NCI-H146 (cell line): Measurements from ENCODE around the gene HLA-DMB.

Experiments
- DNase-seq: peaks from one replicate; lab custom pipeline; 2025; lab: John Stamatoyannopoulos, UW

Gene HLA-DMB

DNA sequence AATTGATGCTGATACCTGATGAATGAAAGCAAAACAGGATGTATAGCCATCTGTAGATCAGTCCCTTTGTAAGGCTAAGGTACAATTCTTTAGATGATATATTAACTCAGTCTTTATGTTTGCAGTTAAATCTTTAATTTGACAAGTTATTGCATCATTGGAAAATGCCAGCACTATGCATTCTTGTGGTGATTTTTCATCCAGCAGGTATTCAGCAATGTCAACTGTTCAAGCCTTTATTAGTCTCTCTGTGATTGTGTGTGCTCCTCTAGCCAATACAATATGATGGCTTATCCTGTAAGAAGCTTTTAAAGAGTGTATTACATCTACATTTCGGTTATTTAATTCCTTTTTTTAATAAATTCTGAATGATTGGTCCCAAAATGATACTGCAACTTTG lies 34.3 kb downstream of the HLA-DMB start:
- no peak for DNase-seq

DNA sequence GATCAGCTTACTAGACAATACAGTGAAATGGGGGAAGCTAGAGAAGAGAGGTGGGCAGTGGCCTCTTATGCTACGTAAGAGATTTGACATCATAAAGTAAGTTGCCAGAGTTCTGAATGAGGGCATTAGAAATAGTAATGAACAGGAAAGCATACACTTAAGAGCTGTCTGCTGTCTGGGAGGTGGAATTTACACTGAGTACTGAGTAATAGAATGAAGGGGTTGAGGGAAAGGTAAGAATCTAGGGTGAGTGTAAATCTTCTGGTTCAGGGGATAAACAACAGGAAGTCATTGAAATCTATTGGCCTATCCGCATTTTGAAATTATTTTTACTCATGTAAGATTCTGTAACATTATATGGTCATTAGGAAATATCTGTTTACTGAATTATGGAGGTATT lies 35.8 kb downstream of the HLA-DMB start:
- no peak for DNase-seq

DNA sequence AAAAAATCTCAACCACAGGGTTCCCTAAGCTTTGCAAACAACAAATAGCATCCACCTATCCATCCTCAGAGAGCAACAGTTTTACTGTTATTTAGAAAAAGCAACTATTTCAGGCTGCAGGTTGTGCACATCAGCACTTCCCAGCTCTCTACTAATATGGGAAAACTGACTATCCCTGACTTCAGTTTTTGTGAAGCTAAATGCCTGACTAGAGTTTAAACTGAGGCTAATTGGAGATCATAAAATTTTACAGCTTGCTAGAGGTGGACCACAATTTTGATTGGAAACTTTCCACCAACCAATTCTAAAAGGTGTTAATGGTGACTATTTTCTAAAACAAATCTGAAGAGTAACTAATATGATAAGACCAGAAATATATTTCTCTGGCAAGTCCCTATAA lies 36.9 kb downstream of the HLA-DMB start:
- no peak for DNase-seq

DNA sequence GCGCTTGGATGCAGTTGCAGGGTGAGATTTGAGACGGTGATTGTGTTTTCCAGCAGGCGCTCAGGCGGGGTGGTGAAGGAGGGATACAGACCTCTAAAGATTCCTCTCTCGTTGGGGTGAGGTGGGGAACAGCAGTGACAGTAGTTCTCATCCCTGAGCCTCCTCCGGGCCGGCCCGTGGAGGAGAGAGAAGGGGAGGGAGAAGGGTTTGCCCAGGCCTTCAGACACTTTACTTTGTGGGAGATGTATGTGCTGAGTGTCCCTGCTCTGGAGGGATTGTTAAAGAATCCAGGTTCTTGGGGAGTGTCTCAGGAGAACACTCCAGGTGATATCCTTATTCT lies 45.9 kb downstream of the HLA-DMB start:
- DNase-seq = no peak

DNA sequence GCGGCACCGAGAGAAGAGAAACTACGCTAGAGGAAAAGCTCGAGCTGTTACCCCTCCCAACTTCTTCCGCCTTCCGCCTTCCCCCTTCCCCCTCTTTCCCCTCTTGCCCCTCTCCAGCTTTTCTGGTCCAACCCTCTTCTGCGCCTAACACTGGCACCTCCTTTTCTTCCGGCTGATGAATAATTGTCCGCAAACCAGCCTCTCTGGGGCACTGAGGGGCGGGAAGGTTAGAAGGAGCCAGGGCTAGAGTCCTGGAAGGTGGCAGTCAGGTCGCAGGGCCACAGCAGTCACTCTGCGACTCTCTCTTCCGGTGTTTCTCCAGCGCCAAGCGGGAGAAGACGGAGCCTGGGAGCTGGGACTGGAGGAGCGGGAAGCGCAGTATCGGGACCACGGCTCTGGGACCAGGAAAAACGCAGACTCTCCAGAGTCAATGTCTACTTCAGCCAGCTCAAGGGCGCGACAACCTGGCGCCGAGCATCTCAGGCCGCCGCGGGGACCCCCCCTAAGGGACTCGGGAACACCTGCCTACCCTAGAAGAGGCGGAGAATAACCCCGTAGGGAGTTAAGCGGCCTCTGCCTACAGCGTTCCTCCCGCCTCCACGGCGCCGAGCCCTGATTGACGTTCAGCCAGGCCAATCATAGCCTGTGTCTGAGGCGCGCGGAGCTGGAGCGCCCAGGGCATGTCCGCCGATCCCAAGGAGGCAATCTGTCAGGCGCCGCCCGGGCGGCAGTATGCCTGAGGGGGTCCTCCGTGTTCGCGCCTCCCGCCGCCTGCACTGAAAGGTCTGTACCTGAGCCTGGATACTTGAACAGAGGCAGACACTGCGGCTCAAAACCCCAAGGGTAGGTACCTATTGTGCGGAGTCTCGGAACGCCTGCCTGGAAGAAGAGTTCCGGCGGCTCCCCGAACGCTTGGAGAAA lies 46.5 kb downstream of the HLA-DMB start:
- peak; percentile 93 for DNase-seq

DNA sequence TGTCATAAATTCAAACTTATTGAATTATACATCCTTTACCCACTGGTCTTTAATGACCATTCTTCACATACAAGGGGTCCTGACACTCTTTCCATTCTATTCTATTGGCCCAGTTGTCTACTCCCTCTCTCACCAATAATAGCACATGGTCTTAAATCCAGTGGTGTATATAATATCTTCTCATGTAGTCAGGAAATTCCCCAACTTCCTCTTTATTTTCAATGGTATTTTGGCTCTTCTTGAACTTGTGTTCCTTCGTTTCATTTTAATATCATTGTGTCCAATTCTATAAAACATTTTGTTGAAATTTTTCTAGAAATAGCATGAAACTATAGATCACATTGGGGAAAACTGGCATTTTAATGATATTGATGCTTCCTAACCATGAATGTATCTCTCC lies 50.0 kb downstream of the HLA-DMB start:
- DNase-seq = no peak

DNA sequence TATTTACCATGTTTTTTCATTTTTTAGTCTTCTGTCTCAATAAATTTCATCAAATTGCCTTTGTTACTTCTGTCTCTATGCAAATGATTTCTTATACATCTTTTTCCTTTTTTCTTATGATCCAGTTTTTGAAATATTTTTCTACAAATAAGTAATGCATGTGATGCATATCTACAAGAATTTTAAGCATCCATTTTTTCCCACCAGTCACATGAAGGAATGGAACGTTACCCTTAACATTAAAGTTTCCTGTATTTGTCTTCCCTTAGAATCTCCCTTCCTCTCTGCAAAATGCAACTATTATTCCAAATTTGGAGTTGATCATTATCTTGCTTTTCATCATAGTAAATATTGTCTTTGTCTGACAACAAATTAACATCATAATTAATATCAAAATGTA lies 51.3 kb downstream of the HLA-DMB start:
- no peak for DNase-seq

DNA sequence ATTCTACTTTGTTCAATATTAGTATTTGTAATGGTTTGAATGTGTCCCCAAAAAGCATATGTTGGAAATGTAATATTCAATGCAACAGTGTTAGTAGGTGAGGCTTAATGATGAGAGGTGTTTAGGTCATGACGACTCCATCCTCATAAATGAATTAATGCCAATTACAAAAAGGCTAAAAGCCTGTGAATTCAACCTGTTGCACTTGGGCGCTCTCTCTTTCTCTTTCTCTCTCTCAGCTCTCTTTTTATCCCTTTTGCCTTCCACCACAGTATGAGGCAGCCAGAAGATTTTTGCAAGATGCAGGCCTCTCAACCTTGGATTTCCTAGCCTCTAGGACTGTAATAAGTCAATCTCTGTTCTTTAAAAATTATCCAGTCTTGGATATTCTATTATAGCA lies 52.3 kb downstream of the HLA-DMB start:
- DNase-seq = no peak

DNA sequence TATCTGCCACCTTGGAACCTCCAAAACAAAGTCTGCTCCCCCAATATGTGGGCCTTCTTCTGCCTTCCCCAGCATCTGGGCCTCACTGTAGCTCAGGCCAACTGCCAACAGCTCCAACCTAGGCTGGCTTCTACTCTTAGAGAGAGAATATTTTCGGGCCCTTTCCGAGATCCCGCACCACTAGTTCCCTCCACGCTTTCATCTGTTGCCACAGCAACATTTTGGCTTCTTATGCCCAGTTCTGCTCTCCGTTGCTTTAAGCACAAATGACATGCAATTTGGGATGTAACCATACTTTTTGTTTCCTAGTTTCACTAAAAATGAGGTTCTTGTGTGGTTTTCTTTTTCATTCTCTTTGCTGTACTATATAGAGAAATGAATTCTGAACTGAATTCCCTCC lies 53.2 kb downstream of the HLA-DMB start:
- no peak for DNase-seq

DNA sequence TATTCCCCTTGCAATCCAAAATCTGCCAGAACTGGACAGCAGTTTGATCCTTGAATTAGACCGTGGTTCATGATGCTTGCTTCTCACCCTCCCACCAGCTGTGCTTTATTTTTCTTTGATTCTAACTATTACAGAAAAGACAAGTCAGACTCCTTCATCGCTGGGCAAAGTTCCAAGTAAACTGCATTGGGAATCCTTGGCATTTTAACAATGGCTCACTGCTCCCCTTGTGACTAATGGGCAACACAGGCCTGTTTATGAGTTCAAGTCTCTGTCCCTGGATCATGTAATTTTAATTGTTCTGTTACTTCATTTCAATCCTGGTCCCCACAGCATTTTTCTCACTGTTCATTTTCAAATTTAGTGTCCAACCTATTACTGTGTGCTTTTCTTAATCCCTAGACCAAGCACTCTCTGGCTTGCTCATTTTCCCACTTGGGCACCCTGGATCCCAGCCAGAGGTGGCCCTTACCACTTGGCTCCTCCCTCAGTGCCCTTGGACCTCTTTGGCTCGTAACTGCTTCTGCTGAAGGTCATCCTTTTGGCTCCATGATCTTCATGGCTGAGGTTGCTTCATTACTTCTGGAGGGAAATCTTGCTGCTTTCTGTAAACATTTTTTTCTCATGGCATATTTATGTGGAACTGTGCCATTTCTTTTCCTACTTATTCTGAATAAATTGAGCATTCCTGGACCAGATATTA lies 54.0 kb downstream of the HLA-DMB start:
- DNase-seq = no peak

DNA sequence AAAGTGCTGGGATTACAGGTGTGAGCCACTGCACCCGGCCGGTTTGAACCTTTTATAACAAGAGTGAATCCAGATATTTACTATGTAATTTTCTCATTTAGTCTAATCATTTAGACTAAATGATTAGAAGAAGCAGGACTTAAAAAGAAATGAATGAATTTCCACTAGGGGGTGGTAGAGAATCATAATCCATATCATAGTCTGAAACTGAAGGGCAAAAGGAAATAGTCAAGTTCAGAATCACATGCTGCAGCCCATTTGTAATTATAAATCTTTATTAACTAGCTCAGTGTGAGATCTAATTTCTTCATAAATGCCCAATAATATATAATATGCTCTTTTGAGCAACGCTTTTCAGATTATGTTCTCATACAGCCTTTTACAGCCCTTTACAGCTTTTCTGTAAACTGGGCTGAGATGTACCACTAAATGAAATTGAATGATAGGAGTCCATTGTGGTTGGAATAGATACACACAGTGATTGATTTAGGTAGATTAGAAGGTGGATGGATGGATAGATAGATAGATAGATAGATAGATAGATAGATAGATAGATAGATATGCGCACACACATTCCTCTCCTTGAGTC lies 55.0 kb downstream of the HLA-DMB start:
- peak; percentile 68 for DNase-seq
